Tongue (tissue), 2 donors: ENCODE data around the gene FES. TPM values are rescaled to one million over a fixed set of nuclear protein-coding genes. Genes with fewer than 3 reads are reported as not detected.
A peak's percentile ranks its signal among the peaks of the same experiment; 100 is the strongest.

ENCODE experiments used
- DNase-seq: peaks from one replicate; pipeline ENCODE4 v3.0.0-alpha.2; 2015
- total RNA-seq: library from RNA; depleted of rRNA; stranded (reverse); fragments of >200 nt; gene quantifications from one replicate; pipeline ENCODE4 v1.2.3, GENCODE V29; 2014

Gene FES
- total RNA-seq, 1 donor from 2014 or later, result 40.1 TPM

DNA sequence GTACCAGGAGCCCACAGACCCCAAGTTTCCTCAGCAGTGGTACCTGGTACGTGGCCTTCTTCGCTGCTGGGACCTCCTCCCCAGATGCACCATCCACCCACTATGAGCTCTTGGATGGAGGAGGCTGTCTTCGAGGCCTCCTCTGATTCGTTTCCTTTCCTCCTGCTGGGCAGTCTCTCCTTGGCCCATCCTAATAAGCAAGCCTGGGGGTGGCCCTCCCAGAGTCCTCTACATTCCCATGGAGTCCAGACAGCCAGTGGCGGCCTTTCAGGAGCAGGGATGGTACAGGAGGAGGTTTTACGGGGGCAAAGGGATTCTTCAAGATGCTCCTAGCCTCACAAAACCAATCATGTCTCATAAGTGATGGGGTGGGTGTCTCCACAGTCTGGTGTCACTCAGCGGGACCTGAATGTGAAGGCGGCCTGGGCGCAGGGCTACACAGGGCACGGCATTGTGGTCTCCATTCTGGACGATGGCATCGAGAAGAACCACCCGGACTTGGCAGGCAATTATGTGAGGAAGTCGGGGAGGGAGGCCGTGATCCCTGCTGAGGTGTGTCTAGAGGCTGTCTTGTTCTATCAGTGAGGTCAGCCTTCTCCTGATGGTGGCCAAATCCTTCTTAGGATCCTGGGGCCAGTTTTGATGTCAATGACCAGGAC, 7.7 kb upstream of the FES start:
- DNase-seq, result no peak

DNA sequence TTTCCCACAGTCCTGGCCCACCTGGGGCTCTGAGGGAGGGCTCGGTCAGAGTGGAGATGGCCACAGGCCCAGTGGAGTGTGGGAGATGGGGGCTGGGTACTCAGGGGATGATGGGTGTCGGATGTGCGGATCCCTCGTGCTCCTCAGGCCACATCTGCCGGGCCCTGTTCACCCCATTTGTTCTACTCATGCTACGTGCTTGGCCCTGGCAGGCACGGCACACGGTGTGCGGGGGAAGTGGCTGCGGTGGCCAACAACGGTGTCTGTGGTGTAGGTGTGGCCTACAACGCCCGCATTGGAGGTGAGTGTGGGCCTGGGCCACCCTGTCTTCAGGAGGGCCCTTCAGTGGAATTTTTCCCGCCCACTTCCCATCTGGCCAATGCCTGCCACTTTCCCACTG, 7.0 kb upstream of the FES start:
- no peak for DNase-seq

DNA sequence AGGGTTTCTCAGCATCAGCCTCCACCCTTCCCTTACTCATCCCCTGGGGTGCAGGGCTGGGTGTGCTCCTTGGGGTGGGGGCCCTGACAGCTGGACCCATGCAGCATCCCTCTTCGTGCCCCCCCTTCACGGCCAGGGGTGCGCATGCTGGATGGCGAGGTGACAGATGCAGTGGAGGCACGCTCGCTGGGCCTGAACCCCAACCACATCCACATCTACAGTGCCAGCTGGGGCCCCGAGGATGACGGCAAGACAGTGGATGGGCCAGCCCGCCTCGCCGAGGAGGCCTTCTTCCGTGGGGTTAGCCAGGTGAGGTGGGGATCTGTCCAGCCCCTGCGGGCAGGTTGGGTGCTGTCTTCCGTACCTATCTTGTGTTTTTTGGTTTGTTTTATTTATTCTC, 6.3 kb upstream of the FES start:
- DNase-seq, result no peak

DNA sequence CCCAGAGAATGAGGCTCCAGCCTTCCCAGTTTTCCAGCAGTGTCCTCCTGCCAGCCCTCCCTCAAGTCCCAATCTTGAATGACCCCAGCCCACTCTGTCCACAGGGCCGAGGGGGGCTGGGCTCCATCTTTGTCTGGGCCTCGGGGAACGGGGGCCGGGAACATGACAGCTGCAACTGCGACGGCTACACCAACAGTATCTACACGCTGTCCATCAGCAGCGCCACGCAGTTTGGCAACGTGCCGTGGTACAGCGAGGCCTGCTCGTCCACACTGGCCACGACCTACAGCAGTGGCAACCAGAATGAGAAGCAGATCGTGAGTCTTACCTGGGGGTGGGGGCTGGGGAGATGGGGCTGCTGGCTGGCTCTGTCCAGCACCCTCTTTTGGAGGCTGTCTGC, 5.6 kb upstream of the FES start:
- no peak for DNase-seq

- DNase-seq, result no peak
These were observed 4.5 kb upstream of the FES start for GRCh38 chr15:90879730-90880366.

- no peak for DNase-seq
These were observed 3.7 kb upstream of the FES start for GRCh38 chr15:90880381-90881145.

- no peak for DNase-seq
These were observed 2.9 kb upstream of the FES start for GRCh38 chr15:90881181-90881977.

DNA sequence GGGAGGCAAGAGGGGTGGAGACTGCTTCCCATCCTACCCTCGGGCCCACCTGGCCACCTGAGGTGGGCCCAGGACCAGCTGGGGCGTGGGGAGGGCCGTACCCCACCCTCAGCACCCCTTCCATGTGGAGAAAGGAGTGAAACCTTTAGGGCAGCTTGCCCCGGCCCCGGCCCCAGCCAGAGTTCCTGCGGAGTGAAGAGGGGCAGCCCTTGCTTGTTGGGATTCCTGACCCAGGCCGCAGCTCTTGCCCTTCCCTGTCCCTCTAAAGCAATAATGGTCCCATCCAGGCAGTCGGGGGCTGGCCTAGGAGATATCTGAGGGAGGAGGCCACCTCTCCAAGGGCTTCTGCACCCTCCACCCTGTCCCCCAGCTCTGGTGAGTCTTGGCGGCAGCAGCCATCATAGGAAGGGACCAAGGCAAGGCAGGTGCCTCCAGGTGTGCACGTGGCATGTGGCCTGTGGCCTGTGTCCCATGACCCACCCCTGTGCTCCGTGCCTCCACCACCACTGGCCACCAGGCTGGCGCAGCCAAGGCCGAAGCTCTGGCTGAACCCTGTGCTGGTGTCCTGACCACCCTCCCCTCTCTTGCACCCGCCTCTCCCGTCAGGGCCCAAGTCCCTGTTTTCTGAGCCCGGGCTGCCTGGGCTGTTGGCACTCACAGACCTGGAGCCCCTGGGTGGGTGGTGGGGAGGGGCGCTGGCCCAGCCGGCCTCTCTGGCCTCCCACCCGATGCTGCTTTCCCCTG, 2.2 kb upstream of the FES start:
- no peak for DNase-seq

GRCh38 chr15:90882781-90883525, 1.4 kb upstream of the FES start:
- no peak for DNase-seq

DNA sequence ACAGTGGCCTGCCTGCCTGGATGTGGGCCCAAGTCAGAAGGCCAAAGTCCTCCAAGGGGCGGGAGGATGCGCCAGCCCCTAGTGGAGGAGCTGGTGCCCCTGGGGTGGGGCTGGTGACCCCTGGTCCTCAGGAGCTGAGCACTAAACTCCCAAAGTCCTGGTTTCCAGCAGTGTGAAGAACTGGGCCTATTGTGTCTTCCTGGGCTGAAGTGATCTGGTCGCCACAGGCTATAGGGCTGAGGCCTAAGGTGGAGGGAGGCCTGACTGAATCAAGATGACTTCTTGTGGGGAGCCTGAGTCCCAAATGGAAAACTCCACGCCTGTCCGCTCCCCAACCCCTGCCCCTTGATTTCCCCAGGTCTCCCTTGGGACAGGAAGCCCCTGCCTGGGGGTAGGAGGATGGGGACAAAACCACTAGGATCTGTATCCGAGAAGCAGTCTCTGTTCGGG, 753 bp upstream of the FES start:
- no peak for DNase-seq

DNA sequence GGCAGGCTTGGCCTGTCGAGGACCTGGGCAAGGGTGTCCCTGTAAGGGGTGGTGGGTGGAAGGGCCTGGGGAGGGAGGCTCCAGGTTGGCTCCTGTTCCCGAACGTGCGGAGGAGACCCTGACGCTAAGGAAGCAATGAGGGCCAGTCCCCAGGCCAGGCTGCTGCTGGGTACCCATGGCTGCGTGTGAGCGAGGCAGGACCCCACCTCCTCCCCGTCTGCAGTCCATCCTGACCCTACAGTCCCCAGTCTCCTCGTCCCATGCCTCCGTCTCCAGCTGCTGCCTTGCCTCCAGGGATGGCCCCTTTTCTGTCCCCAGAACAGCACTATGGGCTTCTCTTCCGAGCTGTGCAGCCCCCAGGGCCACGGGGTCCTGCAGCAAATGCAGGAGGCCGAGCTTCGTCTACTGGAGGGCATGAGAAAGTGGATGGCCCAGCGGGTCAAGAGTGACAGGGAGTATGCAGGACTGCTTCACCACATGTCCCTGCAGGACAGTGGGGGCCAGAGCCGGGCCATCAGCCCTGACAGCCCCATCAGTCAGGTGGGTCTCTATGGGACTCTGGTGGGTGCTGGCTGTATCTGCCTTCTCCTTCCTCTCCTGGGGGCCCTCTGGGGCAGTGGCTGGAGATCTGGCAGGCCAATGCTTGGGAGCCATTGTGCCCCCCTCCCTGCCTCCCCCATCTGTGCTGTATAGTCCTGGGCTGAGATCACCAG, 571 bp downstream of the FES start:
- DNase-seq, result no peak

- peak; percentile 90 for DNase-seq
These were observed 1.4 kb downstream of the FES start for GRCh38 chr15:90885432-90886290.

GRCh38 chr15:90886291-90886614, 1.9 kb downstream of the FES start:
- DNase-seq, result no peak

GRCh38 chr15:90887037-90887481, 2.8 kb downstream of the FES start:
- no peak for DNase-seq

- no peak for DNase-seq
These were observed 5.0 kb downstream of the FES start for GRCh38 chr15:90889313-90889730.

- DNase-seq, result no peak
These were observed 5.6 kb downstream of the FES start for GRCh38 chr15:90889736-90890456.

GRCh38 chr15:90890839-90891238, 6.5 kb downstream of the FES start:
- DNase-seq, result no peak

GRCh38 chr15:90891346-90891949, 7.1 kb downstream of the FES start:
- DNase-seq, result no peak
